GM12801 (cell line): ENCODE measurements around the gene CXCL3.

Source experiments
- TF ChIP-seq, protein P1 (sequence below): IDR thresholded peaks from one replicate; pipeline ENCODE4 v1.5.1; 2011; ENCODE audit warnings: control low read depth; ENCODE audit not compliant: insufficient read length; ENCODE audit errors: extremely low read depth

The CXCL3 gene

GRCh38 chr4:74072739-74073138 is 34.2 kb upstream of the CXCL3 start:
- TF ChIP-seq, protein P1, sequence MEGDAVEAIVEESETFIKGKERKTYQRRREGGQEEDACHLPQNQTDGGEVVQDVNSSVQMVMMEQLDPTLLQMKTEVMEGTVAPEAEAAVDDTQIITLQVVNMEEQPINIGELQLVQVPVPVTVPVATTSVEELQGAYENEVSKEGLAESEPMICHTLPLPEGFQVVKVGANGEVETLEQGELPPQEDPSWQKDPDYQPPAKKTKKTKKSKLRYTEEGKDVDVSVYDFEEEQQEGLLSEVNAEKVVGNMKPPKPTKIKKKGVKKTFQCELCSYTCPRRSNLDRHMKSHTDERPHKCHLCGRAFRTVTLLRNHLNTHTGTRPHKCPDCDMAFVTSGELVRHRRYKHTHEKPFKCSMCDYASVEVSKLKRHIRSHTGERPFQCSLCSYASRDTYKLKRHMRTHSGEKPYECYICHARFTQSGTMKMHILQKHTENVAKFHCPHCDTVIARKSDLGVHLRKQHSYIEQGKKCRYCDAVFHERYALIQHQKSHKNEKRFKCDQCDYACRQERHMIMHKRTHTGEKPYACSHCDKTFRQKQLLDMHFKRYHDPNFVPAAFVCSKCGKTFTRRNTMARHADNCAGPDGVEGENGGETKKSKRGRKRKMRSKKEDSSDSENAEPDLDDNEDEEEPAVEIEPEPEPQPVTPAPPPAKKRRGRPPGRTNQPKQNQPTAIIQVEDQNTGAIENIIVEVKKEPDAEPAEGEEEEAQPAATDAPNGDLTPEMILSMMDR = no peak

GRCh38 chr4:74067586-74067985 is 29.1 kb upstream of the CXCL3 start:
- TF ChIP-seq, protein P1 = no peak

DNA sequence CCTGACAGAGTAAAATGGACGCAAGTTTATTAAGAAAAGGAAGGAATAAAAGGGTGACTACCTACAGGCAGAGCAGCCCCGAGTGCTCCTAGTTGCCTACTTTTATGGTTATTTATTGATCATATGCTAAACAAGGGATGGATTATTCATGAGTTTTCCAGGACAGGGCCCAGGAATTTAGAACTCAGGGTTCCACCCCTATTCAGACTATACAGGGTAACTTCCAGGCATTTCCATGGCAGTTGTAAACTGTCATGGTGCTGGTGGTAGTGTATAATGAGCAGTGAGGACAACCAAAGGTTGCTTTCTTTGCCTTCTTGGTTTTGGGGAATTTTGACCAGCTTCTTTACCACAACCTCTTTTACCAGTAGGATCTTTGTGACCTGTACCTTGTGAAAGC is 27.7 kb upstream of the CXCL3 start:
- TF ChIP-seq, protein P1 = no peak

GRCh38 chr4:74065115-74065642 is 26.7 kb upstream of the CXCL3 start:
- TF ChIP-seq, protein P1 = no peak

DNA sequence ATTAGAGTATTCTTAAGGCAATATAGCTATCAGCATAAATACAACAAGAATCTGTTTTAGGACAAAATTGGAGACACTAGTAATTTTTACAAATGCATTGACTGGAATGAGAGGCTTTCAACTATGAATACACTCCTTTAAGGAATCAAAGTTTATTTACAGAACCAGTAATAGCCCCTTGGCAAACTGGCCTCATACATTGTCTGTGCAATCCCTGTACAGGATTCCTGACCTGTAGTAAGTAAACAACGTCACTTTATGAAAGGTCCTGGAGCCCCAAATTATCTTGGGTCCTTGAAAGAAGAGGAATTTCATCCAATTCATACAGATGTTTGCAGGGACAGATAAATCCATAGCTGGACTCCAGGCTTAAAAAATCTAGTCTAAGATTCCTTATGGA is 25.4 kb upstream of the CXCL3 start:
- TF ChIP-seq, protein P1 = no peak

GRCh38 chr4:74062953-74063352 is 24.5 kb upstream of the CXCL3 start:
- TF ChIP-seq, protein P1 = no peak

- TF ChIP-seq, protein P1 = no peak
Observed at GRCh38 chr4:74061430-74061829, 22.9 kb upstream of the CXCL3 start.
